HCT116 (cell line): Measurements from ENCODE around the gene OR51E1.

Experiments
- ATF3 ChIP-seq: IDR thresholded peaks from 2 replicates; pipeline ENCODE4 v1.6.1; 2012
- CEBPB ChIP-seq: IDR thresholded peaks from 2 replicates; pipeline ENCODE4 v1.6.1; 2012; ENCODE audit warnings: low read depth
- ELF1 ChIP-seq: IDR thresholded peaks from 2 replicates; pipeline ENCODE4 v1.6.1; 2012; ENCODE audit warnings: low read depth, borderline replicate concordance
- EZH2 ChIP-seq: fragments of 200-600 bp; sonication (generic); IDR thresholded peaks from 2 replicates; pipeline ENCODE4 v1.6.1; 2017; ENCODE audit warnings: antibody characterized with exemption, mixed run types
- FOSL1 ChIP-seq: IDR thresholded peaks from 2 replicates; pipeline ENCODE4 v1.6.1; 2012; ENCODE audit warnings: low read depth
- JUND ChIP-seq: IDR thresholded peaks from 2 replicates; pipeline ENCODE4 v1.6.1; 2012
- POLR2A ChIP-seq: IDR thresholded peaks from 2 replicates; pipeline ENCODE4 v1.7.0; 2011; ENCODE audit warnings: borderline replicate concordance; ENCODE audit not compliant: insufficient read depth, insufficient read length; ENCODE audit errors: extremely low read depth
- POLR2AphosphoS5 ChIP-seq: IDR thresholded peaks from 2 replicates; pipeline ENCODE4 v1.6.1; 2011; ENCODE audit warnings: mild to moderate bottlenecking, low read depth, low read length, moderate library complexity
- REST ChIP-seq: IDR thresholded peaks from 2 replicates; pipeline ENCODE4 v1.6.1; 2012; ENCODE audit warnings: low read depth
- SP1 ChIP-seq: IDR thresholded peaks from 2 replicates; pipeline ENCODE4 v1.6.1; 2012; ENCODE audit warnings: low read depth
- TCF7L2 ChIP-seq: IDR thresholded peaks from 2 replicates; pipeline ENCODE4 v1.7.0; 2011; ENCODE audit warnings: borderline replicate concordance, inconsistent platforms; ENCODE audit not compliant: insufficient read depth, insufficient read length; ENCODE audit errors: extremely low read depth
- TF ChIP-seq, protein P1 (sequence below), 3 experiments: fragments of 200-600 bp in 1 of 3; sonication (generic) in 1 of 3; IDR thresholded peaks in 2 of 3; conservative IDR thresholded peaks in 1 of 3; 2 replicates each; pipeline ENCODE4 v1.5.1; 2012 to 2017; ENCODE audit warnings: low read depth in 2 of 3, low read length in 2 of 3, antibody characterized with exemption in 1 of 3, borderline replicate concordance in 1 of 3, control low read depth in 1 of 3, mild to moderate bottlenecking in 1 of 3, mixed read lengths in 1 of 3, mixed run types in 1 of 3, moderate library complexity in 1 of 3; ENCODE audit not compliant: insufficient read depth in 1 of 3

DNA sequence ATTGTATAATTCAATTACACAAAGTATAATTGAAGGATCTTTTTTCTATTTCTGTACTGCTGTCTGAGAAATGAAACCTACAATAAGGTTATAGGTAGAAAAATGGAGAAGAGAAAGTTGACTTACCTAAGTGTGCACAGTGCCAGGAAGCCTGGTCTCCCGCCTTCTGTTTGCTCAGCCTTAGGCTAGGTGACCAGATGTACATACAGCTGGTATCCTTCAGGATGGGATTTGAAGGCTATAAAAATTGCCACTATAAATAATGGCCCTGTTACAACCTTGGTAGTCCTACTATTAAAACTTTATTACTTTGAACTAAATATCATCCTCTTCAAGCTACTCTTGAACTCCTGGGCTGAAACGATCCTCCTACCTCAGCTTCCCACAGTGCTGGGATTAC, 34.2 kb downstream of the OR51E1 start:
- TF ChIP-seq, protein P1, sequence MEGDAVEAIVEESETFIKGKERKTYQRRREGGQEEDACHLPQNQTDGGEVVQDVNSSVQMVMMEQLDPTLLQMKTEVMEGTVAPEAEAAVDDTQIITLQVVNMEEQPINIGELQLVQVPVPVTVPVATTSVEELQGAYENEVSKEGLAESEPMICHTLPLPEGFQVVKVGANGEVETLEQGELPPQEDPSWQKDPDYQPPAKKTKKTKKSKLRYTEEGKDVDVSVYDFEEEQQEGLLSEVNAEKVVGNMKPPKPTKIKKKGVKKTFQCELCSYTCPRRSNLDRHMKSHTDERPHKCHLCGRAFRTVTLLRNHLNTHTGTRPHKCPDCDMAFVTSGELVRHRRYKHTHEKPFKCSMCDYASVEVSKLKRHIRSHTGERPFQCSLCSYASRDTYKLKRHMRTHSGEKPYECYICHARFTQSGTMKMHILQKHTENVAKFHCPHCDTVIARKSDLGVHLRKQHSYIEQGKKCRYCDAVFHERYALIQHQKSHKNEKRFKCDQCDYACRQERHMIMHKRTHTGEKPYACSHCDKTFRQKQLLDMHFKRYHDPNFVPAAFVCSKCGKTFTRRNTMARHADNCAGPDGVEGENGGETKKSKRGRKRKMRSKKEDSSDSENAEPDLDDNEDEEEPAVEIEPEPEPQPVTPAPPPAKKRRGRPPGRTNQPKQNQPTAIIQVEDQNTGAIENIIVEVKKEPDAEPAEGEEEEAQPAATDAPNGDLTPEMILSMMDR (IDR thresholded peaks at IDR 0.05 in 2 of 3, conservative IDR thresholded peaks at IDR 0.05 in 1 of 3; ENCODE audit: borderline replicate concordance in 1 of 3, insufficient read depth in 1 of 3, low read depth in 2 of 3, low read length in 2 of 3) = no peak
- TF ChIP-seq SP1 (no peak), EZH2 (no peak), CEBPB (no peak), FOSL1 (no peak), POLR2A (no peak), ELF1 (no peak), POLR2AphosphoS5 (no peak), ATF3 (no peak), TCF7L2 (no peak), JUND (no peak), REST (no peak)
